H1 (cell line): Measurements from ENCODE around the gene NETO1.

ENCODE experiments used
- CHD1 ChIP-seq: IDR thresholded peaks from 2 replicates; pipeline ENCODE4 v1.6.1; 2012; ENCODE audit warnings: low read depth, low read length, improper control_type of control experiment
- EZH2 ChIP-seq: fragments of 200-600 bp; sonication (generic); IDR thresholded peaks from 2 replicates; pipeline ENCODE4 v1.7.1; 2012; ENCODE audit warnings: low read depth, mild to moderate bottlenecking, moderate library complexity, low read length, inconsistent platforms; ENCODE audit not compliant: severe bottlenecking
- JUN ChIP-seq: IDR thresholded peaks from 2 replicates; pipeline ENCODE4 v1.6.1; 2011; ENCODE audit warnings: low read depth, mild to moderate bottlenecking, improper control_type of control experiment, low read length
- MAFK ChIP-seq: IDR thresholded peaks from 2 replicates; pipeline ENCODE4 v1.6.1; 2012; ENCODE audit warnings: low read depth, mild to moderate bottlenecking, improper control_type of control experiment, low read length
- POLR2A ChIP-seq, 2 experiments: IDR thresholded peaks; 1 replicate in 1 of 2; 2 replicates in 1 of 2; pipeline ENCODE4 v1.6.1; 2011; ENCODE audit warnings: low read depth in 2 of 2, low read length in 2 of 2, mild to moderate bottlenecking in 2 of 2; ENCODE audit errors: control extremely low read depth in 1 of 2
- SP1 ChIP-seq: IDR thresholded peaks from 2 replicates; pipeline ENCODE4 v1.6.1; 2011; ENCODE audit warnings: low read depth, low read length
- SP4 ChIP-seq: IDR thresholded peaks from 2 replicates; pipeline ENCODE4 v1.6.1; 2012; ENCODE audit warnings: low read length, inconsistent platforms
- SUZ12 ChIP-seq: fragments of 200-600 bp; sonication (generic); IDR thresholded peaks from 2 replicates; pipeline ENCODE4 v1.6.1; 2012; ENCODE audit warnings: mild to moderate bottlenecking, inconsistent platforms, low read length, moderate library complexity, mixed read lengths
- TBP ChIP-seq: IDR thresholded peaks from 2 replicates; pipeline ENCODE4 v1.6.1; 2011; ENCODE audit warnings: low read depth, low read length, improper control_type of control experiment
- TEAD4 ChIP-seq: IDR thresholded peaks from 2 replicates; pipeline ENCODE4 v1.6.1; 2012; ENCODE audit warnings: low read depth, low read length, inconsistent platforms, mixed read lengths
- TF ChIP-seq, protein P1 (sequence below), 3 experiments: IDR thresholded peaks; 1 replicate in 2 of 3; 2 replicates in 1 of 3; pipeline versions ENCODE4 v1.5.1 to v1.6.1; 2011; ENCODE audit warnings: low read length in 3 of 3, mild to moderate bottlenecking in 3 of 3, inconsistent platforms in 2 of 3, low read depth in 1 of 3, moderate library complexity in 1 of 3; ENCODE audit not compliant: insufficient read depth in 1 of 3; ENCODE audit errors: control extremely low read depth in 1 of 3
- TF ChIP-seq, protein P2 (sequence below): IDR thresholded peaks from 2 replicates; pipeline ENCODE4 v1.6.1; 2012; ENCODE audit warnings: low read length, inconsistent platforms
- TF ChIP-seq, protein P3 (sequence below): IDR thresholded peaks from 2 replicates; pipeline ENCODE4 v1.6.1; 2012; ENCODE audit warnings: inconsistent platforms
- TF ChIP-seq, protein P4 (sequence below): IDR thresholded peaks from 2 replicates; pipeline ENCODE4 v1.6.1; 2011; ENCODE audit warnings: low read length, improper control_type of control experiment

DNA sequence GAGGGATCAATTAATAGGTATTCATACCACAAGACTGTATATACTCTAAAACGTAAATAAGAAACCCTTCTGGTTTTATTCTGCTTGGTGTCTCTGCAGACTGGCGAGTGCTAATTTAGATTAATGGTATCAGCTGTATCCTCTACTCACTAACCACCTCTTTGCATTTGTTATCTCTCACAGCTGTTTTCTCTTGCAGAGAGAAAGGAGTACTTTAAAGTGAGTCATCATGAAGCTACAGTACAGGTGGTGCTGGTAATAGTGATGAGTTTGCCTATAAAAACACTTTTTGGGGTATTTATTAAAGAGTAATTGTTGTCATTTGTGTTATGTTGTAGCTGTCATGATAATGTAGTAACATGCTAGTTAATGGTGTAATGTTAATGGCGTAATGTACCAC lies 147.7 kb downstream of the NETO1 start:
- TF ChIP-seq TEAD4 (no peak), POLR2A (IDR thresholded peaks at IDR 0.05; ENCODE audit: control extremely low read depth in 1 of 2, low read depth in 2 of 2, low read length in 2 of 2) (no peak), MAFK (no peak), EZH2 (no peak), SP4 (no peak), SUZ12 (no peak), TBP (no peak), CHD1 (no peak), SP1 (no peak), JUN (no peak)
- TF ChIP-seq, protein P1, sequence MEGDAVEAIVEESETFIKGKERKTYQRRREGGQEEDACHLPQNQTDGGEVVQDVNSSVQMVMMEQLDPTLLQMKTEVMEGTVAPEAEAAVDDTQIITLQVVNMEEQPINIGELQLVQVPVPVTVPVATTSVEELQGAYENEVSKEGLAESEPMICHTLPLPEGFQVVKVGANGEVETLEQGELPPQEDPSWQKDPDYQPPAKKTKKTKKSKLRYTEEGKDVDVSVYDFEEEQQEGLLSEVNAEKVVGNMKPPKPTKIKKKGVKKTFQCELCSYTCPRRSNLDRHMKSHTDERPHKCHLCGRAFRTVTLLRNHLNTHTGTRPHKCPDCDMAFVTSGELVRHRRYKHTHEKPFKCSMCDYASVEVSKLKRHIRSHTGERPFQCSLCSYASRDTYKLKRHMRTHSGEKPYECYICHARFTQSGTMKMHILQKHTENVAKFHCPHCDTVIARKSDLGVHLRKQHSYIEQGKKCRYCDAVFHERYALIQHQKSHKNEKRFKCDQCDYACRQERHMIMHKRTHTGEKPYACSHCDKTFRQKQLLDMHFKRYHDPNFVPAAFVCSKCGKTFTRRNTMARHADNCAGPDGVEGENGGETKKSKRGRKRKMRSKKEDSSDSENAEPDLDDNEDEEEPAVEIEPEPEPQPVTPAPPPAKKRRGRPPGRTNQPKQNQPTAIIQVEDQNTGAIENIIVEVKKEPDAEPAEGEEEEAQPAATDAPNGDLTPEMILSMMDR (IDR thresholded peaks at IDR 0.05; ENCODE audit: control extremely low read depth in 1 of 3, insufficient read depth in 1 of 3, low read depth in 1 of 3, low read length in 3 of 3), result no peak
- TF ChIP-seq, protein P2, sequence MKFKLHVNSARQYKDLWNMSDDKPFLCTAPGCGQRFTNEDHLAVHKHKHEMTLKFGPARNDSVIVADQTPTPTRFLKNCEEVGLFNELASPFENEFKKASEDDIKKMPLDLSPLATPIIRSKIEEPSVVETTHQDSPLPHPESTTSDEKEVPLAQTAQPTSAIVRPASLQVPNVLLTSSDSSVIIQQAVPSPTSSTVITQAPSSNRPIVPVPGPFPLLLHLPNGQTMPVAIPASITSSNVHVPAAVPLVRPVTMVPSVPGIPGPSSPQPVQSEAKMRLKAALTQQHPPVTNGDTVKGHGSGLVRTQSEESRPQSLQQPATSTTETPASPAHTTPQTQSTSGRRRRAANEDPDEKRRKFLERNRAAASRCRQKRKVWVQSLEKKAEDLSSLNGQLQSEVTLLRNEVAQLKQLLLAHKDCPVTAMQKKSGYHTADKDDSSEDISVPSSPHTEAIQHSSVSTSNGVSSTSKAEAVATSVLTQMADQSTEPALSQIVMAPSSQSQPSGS, result no peak
- TF ChIP-seq, protein P3, sequence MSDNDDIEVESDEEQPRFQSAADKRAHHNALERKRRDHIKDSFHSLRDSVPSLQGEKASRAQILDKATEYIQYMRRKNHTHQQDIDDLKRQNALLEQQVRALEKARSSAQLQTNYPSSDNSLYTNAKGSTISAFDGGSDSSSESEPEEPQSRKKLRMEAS, result no peak
- TF ChIP-seq, protein P4, sequence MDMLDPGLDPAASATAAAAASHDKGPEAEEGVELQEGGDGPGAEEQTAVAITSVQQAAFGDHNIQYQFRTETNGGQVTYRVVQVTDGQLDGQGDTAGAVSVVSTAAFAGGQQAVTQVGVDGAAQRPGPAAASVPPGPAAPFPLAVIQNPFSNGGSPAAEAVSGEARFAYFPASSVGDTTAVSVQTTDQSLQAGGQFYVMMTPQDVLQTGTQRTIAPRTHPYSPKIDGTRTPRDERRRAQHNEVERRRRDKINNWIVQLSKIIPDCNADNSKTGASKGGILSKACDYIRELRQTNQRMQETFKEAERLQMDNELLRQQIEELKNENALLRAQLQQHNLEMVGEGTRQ, result no peak
